Suprapubic skin (tissue), 4 donors: Measurements from ENCODE around the gene IVD. TPM values are rescaled to one million over a fixed set of nuclear protein-coding genes. Genes with fewer than 3 reads are reported as not detected.

Experiments used
- DNase-seq, 2 donors: peaks; one replicate each; pipeline ENCODE4 v3.0.0-alpha.2; 2019; ENCODE audit warnings: low spot score in 2 of 2
- H3K27ac ChIP-seq: fragments of 200-600 bp; sonication (generic); one replicate; pipeline ENCODE4 v1.5.1; 2019
- H3K27me3 ChIP-seq: fragments of 200-600 bp; sonication (generic); one replicate; pipeline ENCODE4 v1.5.1; 2019
- H3K36me3 ChIP-seq: fragments of 200-600 bp; sonication (generic); one replicate; pipeline ENCODE4 v1.5.1; 2019
- H3K4me1 ChIP-seq: fragments of 200-600 bp; sonication (generic); one replicate; pipeline ENCODE4 v1.5.1; 2019
- H3K4me3 ChIP-seq: fragments of 200-600 bp; sonication (generic); one replicate; pipeline ENCODE4 v1.5.1; 2019; ENCODE audit warnings: mild to moderate bottlenecking
- H3K9me3 ChIP-seq: fragments of 200-600 bp; sonication (generic); one replicate; pipeline ENCODE4 v1.5.1; 2019
- CTCF ChIP-seq, 2 donors: fragments of 200-600 bp in 1 of 2; fragments of 450-650 bp in 1 of 2; sonication (generic) in 1 of 2; IDR thresholded peaks; one replicate each; pipeline ENCODE4 v1.5.1; 2016 to 2019; ENCODE audit warnings: antibody characterized with exemption in 2 of 2, mild to moderate bottlenecking in 1 of 2, moderate library complexity in 1 of 2
- EP300 ChIP-seq: sonication (generic); formaldehyde crosslinking; IDR thresholded peaks from one replicate; pipeline ENCODE4 v1.6.1; 2017; ENCODE audit warnings: antibody characterized with exemption
- POLR2A ChIP-seq, 2 donors: fragments of 450-650 bp; IDR thresholded peaks; one replicate each; pipeline ENCODE4 v1.6.1; 2017; ENCODE audit warnings: antibody characterized with exemption in 2 of 2, mild to moderate bottlenecking in 2 of 2, moderate library complexity in 2 of 2
- POLR2AphosphoS5 ChIP-seq, 3 donors: sonication (generic); formaldehyde crosslinking; IDR thresholded peaks; one replicate each; pipeline ENCODE4 v1.6.1; 2017; ENCODE audit warnings: antibody characterized with exemption in 3 of 3
- WGBS: methylation state at CpG from one replicate; pipeline ENCODE4 v1.1.5; 2018; 5-methylcytosine and 5-hydroxymethylcytosine counted together
- total RNA-seq, 4 donors: library from RNA; depleted of rRNA; stranded (reverse); fragments of >200 nt; gene quantifications; one replicate each; pipeline ENCODE4 v1.1.0, GENCODE V29; 2016

IVD gene
- total RNA-seq, 4 donors from 2014 or later = 7.7 to 18.3 (median 13.3) TPM

DNA sequence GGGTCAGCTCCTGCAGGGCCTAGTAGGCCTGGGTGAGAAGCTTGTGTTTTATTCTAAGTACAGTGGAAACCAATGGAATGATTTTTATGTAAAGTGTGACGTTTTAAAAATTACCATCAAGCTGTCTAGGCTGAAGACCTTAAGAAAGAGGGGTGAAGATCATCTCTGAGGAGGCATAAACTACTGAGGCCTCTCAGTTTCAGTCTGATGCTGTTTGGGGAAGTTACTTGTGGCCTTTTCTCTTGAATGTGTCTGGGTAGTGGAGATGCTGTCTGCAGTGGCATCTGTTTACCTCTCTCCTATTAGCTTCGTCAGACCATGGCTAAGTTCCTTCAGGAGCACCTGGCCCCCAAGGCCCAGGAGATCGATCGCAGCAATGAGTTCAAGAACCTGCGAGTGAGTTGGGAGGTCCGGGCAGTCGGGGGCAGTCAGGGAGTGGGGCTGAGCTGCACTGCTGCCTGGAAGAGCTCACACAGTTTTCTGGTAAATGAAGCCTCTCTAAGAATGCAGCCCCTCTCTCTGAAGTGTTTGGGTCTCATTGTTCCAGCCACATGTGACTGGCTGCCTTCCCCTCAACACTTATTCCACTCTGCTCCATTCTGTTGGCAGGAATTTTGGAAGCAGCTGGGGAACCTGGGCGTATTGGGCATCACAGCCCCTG lies 1.9 kb downstream of the IVD start:
- 82% methylated on average over 8 of the region's 8 CpGs for WGBS
- H3K4me1 ChIP-seq = peaks cover 29% of the 10 kb centered on the region
- no peaks in the 10 kb centered on the region for H3K27me3 ChIP-seq
- no peak overlapping the region for H3K4me3 ChIP-seq
- no peak overlapping the region for H3K27ac ChIP-seq
- no peak for DNase-seq
- no peaks in the 10 kb centered on the region for H3K9me3 ChIP-seq
- TF ChIP-seq CTCF (IDR thresholded peaks at IDR 0.05) (no peak), POLR2AphosphoS5 (IDR thresholded peaks at IDR 0.05) (no peak), POLR2A (IDR thresholded peaks at IDR 0.05) (no peak), EP300 (no peak)
- peaks cover 19% of the 10 kb centered on the region for H3K36me3 ChIP-seq

DNA sequence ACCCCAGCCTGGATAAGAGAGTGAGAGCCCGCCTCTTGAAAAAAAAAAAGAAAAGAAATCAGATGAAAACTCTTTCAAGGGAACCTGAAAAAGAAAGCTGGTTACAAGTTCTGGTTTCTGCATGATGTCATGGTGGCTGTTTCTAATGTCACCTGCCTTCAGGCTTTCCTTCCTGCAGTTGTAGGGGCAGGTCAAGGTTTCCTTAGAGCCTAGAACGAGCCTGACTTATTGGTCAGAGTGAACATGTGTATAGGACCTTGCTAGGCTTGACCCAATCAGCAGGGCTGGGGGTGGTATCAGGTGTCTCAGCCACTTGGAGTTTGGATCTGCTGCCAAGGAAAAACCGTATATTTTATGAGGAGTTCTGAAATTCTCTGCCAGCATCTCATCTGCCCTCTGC lies 3.8 kb downstream of the IVD start:
- Histone ChIP-seq H3K36me3 (peaks cover 33% of the 10 kb centered on the region), H3K4me3 (no peak overlapping the region), H3K27me3 (no peaks in the 10 kb centered on the region), H3K4me1 (peaks cover 29% of the 10 kb centered on the region), H3K27ac (no peak overlapping the region), H3K9me3 (no peaks in the 10 kb centered on the region)
- DNase-seq = no peak
- TF ChIP-seq EP300 (no peak), POLR2A (IDR thresholded peaks at IDR 0.05) (no peak)
- WGBS = 77% methylated on average over 3 of the region's 3 CpGs

GRCh38 chr15:40410476-40410875 lies 4.9 kb downstream of the IVD start:
- WGBS = 94% methylated on average over 11 of the region's 11 CpGs
- H3K36me3 ChIP-seq = peaks cover 43% of the 10 kb centered on the region

DNA sequence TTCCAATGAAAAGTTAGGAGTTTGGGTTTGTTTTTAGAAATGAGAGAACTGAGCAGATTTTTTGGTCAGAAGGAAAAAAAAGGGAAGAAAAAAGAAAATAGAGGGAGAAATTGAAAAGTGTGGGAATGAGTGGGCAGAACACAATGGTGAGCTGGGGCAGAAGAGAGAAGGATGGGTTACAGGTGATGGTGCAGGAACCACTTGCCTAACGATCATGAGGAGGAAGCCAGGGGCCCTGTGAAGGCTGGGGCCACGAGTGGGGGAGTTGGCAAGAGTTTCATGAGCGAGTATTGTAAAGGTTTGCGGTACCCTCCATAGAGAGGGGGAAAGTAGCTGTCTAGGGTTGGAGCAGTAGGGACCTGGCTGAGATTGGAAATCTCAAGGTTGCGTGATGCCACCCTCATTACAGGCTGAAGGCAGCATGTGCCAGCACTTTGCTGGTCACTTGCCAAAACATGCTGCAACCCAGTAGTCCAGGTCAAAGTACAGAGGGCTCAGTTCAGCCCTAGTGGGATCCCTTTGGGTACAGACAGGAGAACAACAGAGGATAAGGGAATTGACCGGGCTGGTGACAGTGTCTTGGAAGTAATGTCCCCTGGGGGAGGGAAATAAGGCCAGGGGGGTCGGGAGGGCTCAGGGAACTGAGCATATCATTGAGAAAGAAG lies 6.6 kb downstream of the IVD start:
- no peaks in the 10 kb centered on the region for H3K9me3 ChIP-seq
- WGBS = 78% methylated on average over 7 of the region's 7 CpGs
- no peaks in the 10 kb centered on the region for H3K27me3 ChIP-seq
- peak in 1 of 2 donors; percentile 36 for DNase-seq
- no peak overlapping the region for H3K4me3 ChIP-seq
- peaks cover 2% of the 10 kb centered on the region for H3K4me1 ChIP-seq
- H3K27ac ChIP-seq = no peak overlapping the region
- TF ChIP-seq POLR2A (IDR thresholded peaks at IDR 0.05) (no peak), EP300 (no peak), POLR2AphosphoS5 (IDR thresholded peaks at IDR 0.05) (no peak), CTCF (IDR thresholded peaks at IDR 0.05) (no peak)
- peaks cover 56% of the 10 kb centered on the region for H3K36me3 ChIP-seq

More at GRCh38 chr15:40410476-40410875, 4.9 kb downstream of the IVD start:
- peaks cover 20% of the 10 kb centered on the region for H3K4me1 ChIP-seq
- H3K9me3 ChIP-seq = no peaks in the 10 kb centered on the region
- DNase-seq = no peak
- H3K4me3 ChIP-seq = no peak overlapping the region
- TF ChIP-seq CTCF (IDR thresholded peaks at IDR 0.05) (no peak), EP300 (no peak), POLR2AphosphoS5 (IDR thresholded peaks at IDR 0.05) (no peak), POLR2A (IDR thresholded peaks at IDR 0.05) (no peak)
- no peak overlapping the region for H3K27ac ChIP-seq
- H3K27me3 ChIP-seq = no peaks in the 10 kb centered on the region

GRCh38 chr15:40413036-40413435 lies 7.4 kb downstream of the IVD start:
- 93% methylated on average over 9 of the region's 9 CpGs for WGBS
- Histone ChIP-seq H3K4me3 (no peak overlapping the region), H3K9me3 (no peaks in the 10 kb centered on the region), H3K36me3 (peaks cover 57% of the 10 kb centered on the region), H3K27me3 (no peaks in the 10 kb centered on the region), H3K27ac (no peak overlapping the region), H3K4me1 (no peaks in the 10 kb centered on the region)
- DNase-seq = no peak
- TF ChIP-seq CTCF (IDR thresholded peaks at IDR 0.05) (no peak), EP300 (no peak), POLR2AphosphoS5 (IDR thresholded peaks at IDR 0.05) (no peak), POLR2A (IDR thresholded peaks at IDR 0.05) (no peak)
